Urothelium cell line (cell line): Measurements from ENCODE around the gene MARCHF10.

Experiments used
- DNase-seq: peaks from one replicate; pipeline ENCODE4 v3.0.0; 2011; ENCODE audit warnings: low spot score, mixed read lengths
- FAIRE-seq: peaks from 2 replicates; lab custom pipeline; 2011; peaks lifted over from hg19 to GRCh38; lab: Jason Lieb, UNC

The MARCHF10 gene

DNA sequence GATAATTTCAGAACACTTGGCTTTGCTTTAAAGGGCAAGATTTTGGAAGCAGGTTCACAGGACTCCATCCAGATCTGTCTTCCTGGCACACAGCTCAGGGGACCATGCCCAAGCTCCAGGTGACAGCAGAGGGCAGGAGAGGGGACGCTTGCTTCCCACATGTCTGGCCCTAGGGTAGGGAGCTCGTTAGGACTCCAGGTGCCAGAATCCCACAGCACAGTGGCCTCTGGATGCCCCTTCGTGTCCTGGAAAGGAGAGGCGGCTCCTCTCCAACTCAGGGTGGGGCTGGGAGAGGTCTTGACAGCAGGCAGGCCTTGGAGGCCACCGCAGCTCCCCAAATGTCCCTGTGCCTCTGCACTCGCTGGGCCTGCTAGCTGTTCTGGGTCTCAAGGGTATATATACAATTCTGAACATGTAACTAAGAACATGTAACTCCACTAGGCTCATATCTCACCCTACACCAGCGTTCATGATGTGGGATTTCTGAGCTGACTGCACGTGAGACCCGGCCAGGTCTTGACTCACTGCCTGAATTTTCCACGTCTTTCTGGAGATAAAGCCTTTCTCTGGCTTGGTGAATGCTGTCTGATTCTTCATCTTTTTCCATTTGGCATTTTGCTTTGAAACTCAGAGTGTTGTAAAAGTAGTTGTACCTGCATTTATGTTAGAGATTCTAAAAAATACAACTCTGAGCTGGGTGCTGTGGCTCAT is 52.8 kb downstream of the MARCHF10 start:
- DNase-seq (no peak), FAIRE-seq (peak; percentile 13)

DNA sequence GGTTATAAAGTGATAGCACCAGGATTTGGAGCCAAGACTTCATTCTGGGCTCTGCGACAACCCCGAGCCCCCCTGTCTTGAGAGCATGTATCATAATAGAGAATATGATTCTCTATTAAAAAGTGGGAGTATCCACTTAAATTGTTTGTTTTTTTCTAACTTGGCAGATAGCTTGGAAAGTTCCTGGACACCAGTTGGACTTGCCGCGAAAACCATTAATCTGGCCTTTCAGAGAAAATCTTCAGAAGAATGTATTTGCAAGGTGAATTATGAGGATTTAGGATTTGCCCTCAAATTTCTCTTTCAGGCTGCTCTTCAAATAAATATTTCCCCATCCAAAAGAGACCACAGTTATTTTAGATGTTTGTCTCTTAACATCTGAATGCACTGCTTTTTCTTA is 53.5 kb downstream of the MARCHF10 start:
- DNase-seq, result no peak
- no peak for FAIRE-seq

DNA sequence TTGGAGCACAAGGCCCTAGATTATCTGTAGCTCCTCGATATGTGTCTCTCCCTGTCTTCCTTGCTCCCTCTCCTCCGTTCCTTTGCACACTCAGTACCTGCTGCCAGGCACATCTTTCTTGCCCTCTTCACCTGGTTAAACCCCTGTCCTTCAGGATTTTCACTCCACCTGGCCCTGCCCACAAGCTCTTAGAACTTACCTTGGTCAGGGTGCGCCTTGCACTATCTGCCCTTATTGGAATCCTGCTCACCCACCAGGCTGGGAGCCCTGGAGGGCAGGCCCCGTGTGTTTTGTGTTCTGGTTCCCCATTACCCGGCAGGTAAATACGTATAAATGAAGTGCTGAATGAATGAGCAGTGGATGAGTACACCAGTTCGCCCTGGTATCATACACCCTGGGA is 54.6 kb downstream of the MARCHF10 start:
- FAIRE-seq (peak; percentile 44), DNase-seq (no peak)

DNA sequence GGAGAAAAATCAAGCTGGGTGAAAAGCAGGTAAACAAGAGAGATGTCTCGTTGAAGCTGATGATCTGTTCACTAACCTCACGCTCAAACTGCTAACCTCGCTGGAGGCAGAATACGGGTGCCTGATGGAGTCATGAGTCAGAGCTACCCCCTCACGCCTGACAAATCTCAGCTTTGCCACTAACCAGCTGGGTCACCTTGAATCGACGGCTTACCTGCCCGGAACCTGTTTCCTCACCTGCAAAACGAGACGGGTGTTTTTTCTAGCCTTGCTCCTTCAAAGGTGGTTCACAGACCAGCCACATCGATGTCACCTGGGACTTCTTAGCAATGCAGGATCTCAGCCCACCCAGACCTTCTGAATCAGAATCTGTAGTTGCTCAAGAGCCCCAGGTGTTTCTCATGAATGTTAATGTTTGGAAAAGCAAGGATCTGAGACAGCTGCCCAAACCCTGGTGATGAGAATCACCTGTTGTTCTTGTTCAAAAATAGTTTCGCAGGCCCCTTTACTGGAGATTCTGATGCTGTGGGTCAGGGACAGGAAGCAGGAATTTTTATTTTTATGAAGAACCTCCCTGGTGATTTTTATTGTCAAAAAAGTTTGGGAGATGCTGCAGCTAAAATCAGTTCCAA is 56.9 kb downstream of the MARCHF10 start:
- peak; percentile 86 for FAIRE-seq
- no peak for DNase-seq

DNA sequence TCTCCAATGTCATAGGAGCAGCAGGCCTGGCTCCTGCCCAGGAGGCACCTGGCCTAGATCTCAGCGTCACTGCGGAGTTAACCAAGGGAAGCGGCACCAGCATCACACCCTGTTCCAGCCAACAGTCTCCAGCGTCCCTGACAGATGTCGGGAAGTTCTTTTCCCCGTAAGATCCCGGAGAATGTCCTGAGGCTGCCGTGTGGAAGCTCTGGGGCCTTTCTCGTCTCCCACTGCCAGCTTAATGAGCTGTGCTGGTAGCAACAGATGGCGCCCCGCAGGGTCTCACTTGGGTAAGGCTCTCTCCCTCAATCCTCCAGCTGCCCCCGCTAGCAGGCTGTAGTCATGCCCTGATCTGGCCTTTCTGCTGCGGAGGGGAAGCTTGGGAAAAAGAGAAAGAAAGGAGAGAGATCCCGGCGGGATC is 57.5 kb downstream of the MARCHF10 start:
- FAIRE-seq (no peak), DNase-seq (no peak)

DNA sequence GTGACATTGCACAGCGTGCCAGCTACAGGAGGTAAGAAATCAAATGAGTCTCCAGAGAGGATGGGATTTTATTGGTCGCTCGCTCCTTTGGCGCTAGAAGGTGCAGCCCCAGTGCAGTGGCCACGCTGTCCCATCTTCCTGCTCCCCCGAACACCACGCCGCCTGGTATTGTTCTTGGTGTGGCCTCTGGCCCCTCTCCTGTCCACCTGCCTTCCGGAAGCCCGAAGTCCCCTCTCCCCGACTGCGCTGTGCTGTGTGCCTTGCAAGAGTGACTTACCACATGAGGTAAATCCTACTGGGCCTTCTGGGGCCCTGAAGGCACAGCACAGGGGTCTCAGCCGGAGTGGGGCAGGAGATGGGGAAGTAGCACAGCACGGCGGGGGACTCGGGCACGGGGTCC is 58.2 kb downstream of the MARCHF10 start:
- FAIRE-seq (peak; percentile 13), DNase-seq (no peak)

DNA sequence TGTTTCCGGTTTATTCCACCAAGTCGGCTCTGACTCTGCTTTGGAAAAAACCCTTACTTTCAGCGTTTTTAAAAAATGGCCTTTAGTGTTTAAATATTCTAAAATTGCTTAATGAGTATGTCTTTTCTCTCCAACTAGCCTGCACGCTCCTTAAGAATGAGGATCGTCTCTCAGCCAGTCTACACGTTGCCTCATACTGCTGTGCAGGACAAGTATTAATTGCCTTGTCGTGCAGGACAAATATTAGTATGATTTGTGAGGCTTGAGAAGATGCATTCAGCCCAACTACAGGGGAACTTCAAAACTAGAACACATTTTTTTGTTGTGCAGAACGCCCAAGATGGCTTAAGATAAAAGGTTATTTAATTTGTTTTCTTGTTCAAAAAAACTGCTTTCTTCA is 61.2 kb downstream of the MARCHF10 start:
- FAIRE-seq (peak; percentile 69), DNase-seq (no peak)

DNA sequence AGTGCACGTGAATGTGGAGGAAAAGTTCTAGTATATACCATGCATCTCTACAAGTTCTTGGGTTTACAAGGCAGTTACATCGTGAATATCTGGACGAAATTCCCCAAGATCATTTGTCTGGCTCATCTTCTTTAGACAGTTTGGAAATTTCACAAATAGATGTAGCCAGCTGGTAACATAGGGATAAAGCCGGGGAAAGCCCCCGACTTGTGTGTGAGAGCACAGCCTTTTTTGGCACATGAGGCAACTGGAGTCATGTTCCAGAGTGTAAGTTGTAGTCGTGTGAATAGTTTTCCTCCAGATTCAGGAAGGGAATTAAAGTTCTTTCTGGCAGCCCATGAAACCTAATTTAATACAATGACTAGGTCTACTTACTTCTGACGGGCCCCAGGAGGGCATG is 62.3 kb downstream of the MARCHF10 start:
- FAIRE-seq (no peak), DNase-seq (no peak)

DNA sequence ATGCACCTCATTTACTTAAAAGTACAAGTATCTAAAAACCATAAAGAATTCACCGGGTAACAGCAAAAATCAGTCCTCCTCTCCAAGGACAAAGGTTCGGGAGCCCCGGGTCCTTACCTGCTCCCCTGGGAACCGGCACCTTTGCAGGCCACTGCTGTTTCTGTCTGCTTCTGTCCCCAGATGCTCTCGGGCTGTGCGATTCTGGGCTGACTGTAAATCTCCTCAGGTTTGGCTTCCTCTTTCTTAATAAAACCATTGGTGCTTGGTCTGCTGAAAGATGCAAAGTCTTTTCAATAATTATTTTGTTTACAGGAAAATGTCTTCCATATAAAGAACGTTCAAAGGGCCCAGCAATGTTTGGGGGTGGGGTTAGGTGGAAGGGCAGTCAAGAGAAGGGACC is 63.9 kb downstream of the MARCHF10 start:
- FAIRE-seq (no peak), DNase-seq (no peak)

DNA sequence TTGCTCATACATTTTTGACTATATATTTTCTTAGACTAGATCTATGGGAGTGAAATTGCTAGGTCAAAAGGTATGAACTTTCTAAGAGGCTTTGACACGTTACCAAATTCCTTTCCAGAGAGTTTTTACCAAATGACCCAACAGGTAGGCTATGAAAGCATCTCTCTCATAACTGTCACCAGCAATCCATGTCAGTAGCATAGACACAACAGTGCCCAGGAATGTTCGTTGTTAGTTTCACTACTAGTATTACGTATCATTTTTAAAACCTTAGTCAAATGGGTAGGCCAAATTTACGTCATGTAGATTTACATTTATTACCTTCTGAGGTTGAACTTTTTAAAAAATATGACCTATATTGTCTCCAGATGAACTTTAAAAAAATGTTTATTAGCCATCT is 66.8 kb downstream of the MARCHF10 start:
- DNase-seq, result no peak
- no peak for FAIRE-seq

DNA sequence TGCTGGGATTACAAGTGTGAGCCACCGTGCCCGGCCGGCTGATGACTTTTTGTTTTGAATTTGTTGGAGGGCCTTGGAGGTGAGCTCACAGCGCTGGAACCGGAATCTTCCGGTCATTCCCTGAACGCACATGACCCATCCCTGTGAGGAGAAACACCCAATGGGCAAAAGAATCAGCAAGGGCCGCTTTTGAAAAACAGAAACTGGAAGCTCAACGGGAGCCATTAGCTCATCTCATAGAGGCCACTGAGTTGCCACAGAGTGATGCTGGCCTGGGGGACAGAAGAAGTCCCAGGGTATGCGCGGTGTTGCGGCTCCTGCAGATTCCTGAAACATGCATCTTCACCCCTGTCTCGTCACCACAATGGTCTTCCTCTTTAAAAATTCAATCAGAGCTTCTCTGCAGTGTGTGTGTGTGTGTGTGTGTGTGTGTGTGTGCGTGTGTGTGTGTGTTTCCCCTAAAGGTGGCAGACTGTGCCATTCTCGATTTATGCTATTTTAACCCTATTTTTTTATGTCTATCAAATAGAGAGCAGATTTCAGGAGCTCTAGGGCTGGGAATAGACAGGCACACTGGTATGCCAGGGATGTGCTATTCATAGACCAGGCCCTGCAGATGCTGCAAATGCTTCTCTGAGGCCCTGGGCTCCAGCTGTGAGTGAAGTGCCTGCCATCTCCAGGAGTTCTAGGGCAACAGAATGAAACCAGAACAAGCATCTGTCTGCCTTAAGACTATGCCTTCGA is 68.3 kb downstream of the MARCHF10 start:
- peak; percentile 40 for FAIRE-seq

DNA sequence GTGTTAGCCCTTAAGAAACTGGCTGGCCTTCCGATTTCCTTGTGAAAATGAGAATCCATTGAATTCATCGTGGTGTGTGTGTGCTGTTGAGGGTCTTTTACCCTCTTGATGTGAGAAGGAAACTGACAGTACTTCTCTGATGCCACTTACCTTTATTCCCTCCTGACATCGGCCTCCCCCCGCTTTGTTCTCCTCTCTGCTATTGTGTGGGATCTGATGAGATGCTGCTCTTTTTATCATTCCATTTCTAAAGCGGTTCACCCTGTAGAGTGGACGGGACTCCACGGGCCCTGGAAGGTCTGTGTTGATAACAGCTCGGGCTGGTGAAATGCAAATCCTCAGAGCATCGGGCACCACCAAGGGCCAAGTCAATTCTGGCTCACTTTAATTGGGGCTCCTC is 69.8 kb downstream of the MARCHF10 start:
- FAIRE-seq (peak; percentile 65), DNase-seq (no peak)

More for the DNA sequence above, 68.3 kb downstream of the MARCHF10 start:
- no peak for DNase-seq

DNA sequence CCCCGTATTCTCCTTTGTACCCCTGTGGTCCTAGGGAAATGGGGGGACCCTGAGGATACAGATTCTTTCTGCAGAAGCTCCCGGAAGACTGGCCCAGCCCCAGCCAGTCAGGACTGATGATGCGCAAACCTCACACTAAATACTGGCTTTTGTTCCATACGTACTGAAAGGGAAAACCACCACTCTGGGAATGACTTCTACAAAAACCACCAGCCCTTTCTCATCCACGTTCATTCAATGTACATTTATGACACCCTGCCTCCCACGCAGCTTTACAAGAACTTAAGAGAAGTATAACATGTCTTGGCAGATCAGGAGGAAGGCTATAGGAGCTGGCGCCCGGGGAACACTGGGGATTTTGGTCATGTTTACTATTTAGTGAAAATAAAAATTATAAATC is 70.6 kb downstream of the MARCHF10 start:
- no peak for DNase-seq

DNA sequence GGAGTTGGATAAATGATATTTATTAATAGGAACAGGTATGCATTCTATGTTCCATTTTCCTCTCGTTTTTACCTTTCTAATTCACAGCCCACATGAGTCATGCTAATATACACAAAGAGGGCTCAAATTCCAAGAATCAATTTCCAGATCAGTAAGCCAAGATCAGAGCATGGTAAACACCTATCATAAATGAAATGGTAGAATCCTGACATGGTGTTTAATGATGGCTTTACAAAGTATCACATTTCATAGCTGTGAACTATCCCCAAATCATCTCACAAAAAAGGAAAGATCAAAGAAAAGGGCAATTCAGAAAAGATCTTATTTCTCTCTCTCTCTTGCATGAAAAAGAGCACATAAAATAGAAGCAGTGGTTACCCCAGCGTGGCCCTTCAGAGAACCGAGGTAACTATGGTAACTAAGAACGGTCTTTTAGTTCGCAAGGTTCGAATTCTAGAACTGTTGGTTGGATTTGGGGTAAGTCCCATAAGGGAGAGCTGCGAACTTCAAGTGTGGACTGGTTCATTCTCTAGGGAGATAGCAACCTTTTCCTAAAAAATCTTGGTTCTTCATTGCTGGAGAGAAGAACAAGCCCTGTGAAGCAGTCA is 73.0 kb downstream of the MARCHF10 start:
- DNase-seq (no peak), FAIRE-seq (no peak)

More for the DNA sequence above, 70.6 kb downstream of the MARCHF10 start:
- no peak for FAIRE-seq

DNA sequence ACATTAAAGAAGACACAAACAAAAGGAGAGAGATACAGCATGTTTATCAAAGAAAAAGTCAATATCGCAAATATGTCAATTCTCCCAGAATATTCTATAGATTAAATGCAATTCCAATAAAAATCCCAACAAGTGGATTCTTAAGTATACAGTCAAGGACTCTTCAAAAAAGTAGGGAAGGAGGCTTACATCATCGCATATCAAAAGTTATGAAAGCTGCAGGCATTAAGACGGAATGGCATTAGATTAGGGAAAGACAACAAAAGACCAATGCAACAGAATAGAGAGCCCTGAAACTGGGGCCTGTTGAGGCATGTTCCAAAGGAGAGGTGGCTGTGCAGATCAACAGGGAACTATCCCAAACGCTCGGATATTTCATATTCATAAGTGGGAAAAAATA is 76.0 kb downstream of the MARCHF10 start:
- DNase-seq, result no peak
- no peak for FAIRE-seq

DNA sequence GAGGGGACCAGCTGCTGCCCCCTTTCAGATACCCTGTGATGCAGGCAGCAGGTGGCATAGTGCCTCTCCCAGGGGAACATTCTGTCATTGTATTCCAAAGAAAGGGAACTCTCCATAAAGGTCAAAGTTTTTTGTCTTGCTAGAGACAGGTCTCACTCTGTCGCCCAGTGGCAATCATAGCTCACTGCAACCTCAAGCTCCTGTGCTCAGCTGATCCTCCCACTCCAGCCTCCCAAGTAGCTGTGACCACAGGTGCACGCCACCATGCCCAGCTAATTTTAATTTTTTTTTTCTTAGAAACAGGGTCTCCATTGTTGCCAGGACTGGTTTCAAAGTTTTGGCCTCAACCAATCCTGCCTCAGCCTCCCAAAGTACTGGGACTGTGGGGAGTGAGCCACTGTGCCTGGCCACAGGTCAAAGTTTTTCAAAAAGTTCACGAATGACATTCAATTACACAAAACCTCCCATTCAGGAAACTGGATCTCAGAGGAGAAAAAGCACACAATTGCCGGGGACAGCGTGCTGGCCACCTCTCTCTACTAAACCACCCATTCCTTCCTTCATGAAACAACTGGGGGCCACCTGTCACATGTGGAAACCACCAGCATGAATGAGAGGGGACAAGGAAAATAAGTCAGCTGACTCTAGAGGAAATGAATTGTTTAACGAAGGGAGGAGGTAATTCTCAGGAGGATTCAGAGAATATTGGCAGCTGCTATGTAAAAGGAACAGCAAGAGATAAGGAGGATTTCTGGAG is 80.0 kb downstream of the MARCHF10 start:
- DNase-seq, result no peak
- no peak for FAIRE-seq

DNA sequence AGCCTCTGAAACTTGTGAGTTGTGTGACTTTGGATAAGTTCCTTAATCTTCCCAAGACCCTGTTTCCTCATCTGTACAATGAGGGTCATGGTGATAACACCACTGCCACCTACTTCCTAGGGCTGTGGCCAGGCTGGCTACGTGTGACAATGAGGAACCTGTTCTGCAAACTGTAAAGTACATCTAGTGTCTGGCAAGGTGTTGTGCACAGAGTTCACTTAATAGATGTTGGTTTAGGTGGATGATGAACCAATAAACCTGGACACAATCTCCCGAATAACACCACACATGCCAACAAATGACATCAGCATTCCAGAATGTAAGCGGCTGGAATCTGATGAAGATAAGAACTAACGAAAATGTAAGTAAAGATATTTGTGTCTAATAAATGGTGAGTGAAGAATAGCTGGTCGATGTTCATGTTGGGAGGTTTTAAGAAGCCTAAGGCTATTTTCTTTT is 82.3 kb downstream of the MARCHF10 start:
- DNase-seq, result peak; percentile 75
- FAIRE-seq, result peak; percentile 97

DNA sequence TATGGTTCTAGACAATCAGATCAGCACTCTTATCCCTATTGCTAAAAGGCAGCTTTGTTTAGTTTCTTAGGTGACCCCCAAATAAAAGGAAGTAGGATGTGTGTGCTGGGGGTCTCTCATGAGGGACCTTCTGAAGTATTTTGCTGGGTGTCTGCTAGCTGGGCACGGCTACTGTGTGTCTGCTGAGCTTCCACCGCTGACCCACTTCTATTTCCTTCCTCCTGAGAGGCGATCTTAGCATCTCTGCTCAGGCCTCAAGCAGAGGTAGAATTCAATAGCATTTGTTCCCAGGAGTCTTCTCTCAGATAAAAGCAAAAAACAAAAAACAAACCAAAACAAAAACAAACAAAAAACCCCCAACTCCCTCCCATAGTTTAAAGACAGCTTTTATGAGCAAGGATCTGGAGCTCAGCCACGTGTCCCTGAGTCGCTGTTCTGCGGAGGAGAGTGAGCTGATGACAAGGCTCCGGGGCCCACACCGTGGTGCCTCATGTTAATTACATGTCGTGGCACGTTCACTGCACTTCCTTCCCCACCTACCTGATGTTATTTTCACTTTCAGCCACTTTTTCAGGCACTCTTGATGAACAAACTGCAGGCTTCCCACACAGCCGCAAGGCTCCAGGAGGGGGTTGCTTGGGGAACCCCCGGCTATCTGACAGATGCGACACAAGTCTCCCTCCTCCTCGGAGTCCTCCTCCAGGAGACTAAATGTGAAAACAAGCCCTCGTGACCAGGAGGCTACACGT is 83.5 kb downstream of the MARCHF10 start:
- no peak for FAIRE-seq
- peak; percentile 60 for DNase-seq

DNA sequence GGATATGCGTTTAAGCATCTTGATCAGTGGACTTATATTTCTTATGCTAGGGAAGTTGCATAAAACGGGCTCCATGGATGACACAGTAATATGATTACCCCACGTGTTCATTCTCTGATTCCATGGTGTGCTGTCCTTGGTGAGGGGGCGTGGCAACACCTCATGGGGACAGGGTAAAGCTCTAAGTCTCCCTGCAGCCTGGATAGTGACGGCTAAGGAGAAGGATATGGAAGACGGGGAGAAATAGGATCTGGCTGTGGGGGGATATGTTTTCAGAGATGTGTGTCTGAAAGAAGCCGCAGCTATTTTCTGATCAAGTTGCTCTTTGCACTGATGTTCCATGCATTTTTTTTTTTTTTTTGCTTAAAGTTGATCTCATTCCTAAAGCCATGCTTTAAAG is 84.3 kb downstream of the MARCHF10 start:
- FAIRE-seq (peak; percentile 87), DNase-seq (no peak)

DNA sequence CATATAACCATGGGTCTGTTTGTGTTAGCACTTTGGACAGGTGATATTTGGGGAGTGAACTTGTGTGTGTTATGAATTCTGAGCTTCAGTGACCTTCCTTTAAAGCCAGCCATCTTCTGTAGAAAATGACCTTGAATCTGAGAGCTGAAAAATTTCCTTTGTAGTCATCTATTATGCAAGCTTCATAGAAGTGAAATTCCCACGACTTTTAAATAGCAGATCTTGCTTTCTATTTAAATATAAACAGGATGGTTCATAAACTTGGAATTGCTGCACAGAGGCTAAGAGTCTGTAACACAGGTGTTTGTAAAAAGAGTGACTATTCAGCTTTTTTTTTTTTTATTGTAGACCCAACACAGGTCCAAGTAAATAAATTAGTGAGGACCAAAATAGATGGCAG is 85.5 kb downstream of the MARCHF10 start:
- FAIRE-seq, result no peak
- DNase-seq, result no peak
